CD4-positive, alpha-beta T cell (primary cell): ENCODE results near the gene CDYL. TPM values are rescaled to one million over a fixed set of nuclear protein-coding genes. Genes with fewer than 3 reads are reported as not detected.

Experiments used
- ATAC-seq: fragments of 200-7000 bp; cut with Tn5 transposase; one replicate; pipeline ENCODE4 v1.10.0; 2022; ENCODE audit warnings: mild to moderate bottlenecking; ENCODE audit not compliant: poor library complexity
- CTCF ChIA-PET: fragments of 350-600 bp; sonication (Branson Sonifier 250); formaldehyde crosslinking; loops from one replicate; lab custom pipeline; 2021; ENCODE audit warnings: antibody characterized with exemption, inconsistent platforms; lab: Charles Lee
- POLR2A ChIA-PET: fragments of 350-600 bp; sonication (Branson Sonifier 250); formaldehyde crosslinking; loops from one replicate; lab custom pipeline; 2021; ENCODE audit warnings: antibody characterized with exemption, inconsistent platforms; lab: Charles Lee
- DNase-seq, 14 experiments: peaks; one replicate each; pipeline ENCODE4 v3.0.0-alpha.2; 2013 to 2020; ENCODE audit warnings: mixed read lengths in 2 of 14
- H3K27ac ChIP-seq, 2 donors: one replicate each; pipeline versions ENCODE4 v1.5.1 to v1.7.0; 2013; ENCODE audit warnings: low read length in 2 of 2, low read depth in 1 of 2, mild to moderate bottlenecking in 1 of 2
- H3K27me3 ChIP-seq, 2 experiments: 1 replicate in 1 of 2; 2 replicates in 1 of 2; pipeline versions ENCODE4 v1.6.1 to v1.7.0; 2013; ENCODE audit warnings: low read length in 2 of 2, control low read depth in 1 of 2, mild to moderate bottlenecking in 1 of 2, moderate library complexity in 1 of 2; ENCODE audit not compliant: insufficient read depth in 2 of 2, control insufficient read depth in 1 of 2
- H3K36me3 ChIP-seq: one replicate; pipeline ENCODE4 v1.6.1; 2013; ENCODE audit warnings: low read length, control low read depth; ENCODE audit not compliant: insufficient read depth
- H3K4me1 ChIP-seq: one replicate; pipeline ENCODE4 v1.6.1; 2013; ENCODE audit warnings: low read length, control low read depth; ENCODE audit not compliant: insufficient read depth
- H3K4me3 ChIP-seq: one replicate; pipeline ENCODE4 v1.5.1; 2013; ENCODE audit warnings: mild to moderate bottlenecking, low read length, moderate library complexity
- H3K9me3 ChIP-seq, 2 experiments: 1 replicate in 1 of 2; 2 replicates in 1 of 2; pipeline versions ENCODE4 v1.6.1 to v1.7.0; 2013; ENCODE audit warnings: low read length in 2 of 2, mild to moderate bottlenecking in 2 of 2, control low read depth in 1 of 2, moderate library complexity in 1 of 2; ENCODE audit not compliant: control insufficient read depth in 1 of 2, insufficient read depth in 1 of 2
- H3K27ac Mint-ChIP-seq: one replicate; pipeline ENCODE4 v1.8.0; 2020; ENCODE audit warnings: mixed read lengths
- H3K27me3 Mint-ChIP-seq: one replicate; pipeline ENCODE4 v1.8.0; 2021; ENCODE audit warnings: mixed read lengths
- H3K36me3 Mint-ChIP-seq: one replicate; pipeline ENCODE4 v1.8.0; 2021; ENCODE audit warnings: low read depth, mixed read lengths
- H3K4me1 Mint-ChIP-seq: one replicate; pipeline ENCODE4 v1.8.0; 2021; ENCODE audit warnings: low read depth, mixed read lengths
- H3K4me3 Mint-ChIP-seq: one replicate; pipeline ENCODE4 v1.8.0; 2020; ENCODE audit warnings: mild to moderate bottlenecking, mixed read lengths
- H3K9me3 Mint-ChIP-seq: one replicate; pipeline ENCODE4 v1.8.0; 2020; ENCODE audit warnings: mixed read lengths
- intact Hi-C, 2 experiments: fragments of 100-400 bp; cut with DNase I in 1 of 2; cut with micrococcal nuclease in 1 of 2; formaldehyde crosslinking; loops; one replicate each; pipeline versions ENCODE4 v1.15.1 to v1.9.0; 2023 to 2025; cut with DNase I, micrococcal nuclease
- total RNA-seq, 174 experiments: library from RNA in 2 of 174; stranded (reverse) in 2 of 174; gene quantifications; one replicate each; pipeline ENCODE4 v1.2.3 and lab custom pipeline; 2021 to 2026
- TF ChIP-seq, protein P1 (sequence below): fragments of 200-600 bp; IDR thresholded peaks from one replicate; pipeline ENCODE4 v1.8.0; 2022; ENCODE audit warnings: antibody characterized with exemption, mild to moderate bottlenecking

The CDYL gene
- total RNA-seq, 2 experiments from 2014 or later, result 23.8 to 23.9 TPM

DNA sequence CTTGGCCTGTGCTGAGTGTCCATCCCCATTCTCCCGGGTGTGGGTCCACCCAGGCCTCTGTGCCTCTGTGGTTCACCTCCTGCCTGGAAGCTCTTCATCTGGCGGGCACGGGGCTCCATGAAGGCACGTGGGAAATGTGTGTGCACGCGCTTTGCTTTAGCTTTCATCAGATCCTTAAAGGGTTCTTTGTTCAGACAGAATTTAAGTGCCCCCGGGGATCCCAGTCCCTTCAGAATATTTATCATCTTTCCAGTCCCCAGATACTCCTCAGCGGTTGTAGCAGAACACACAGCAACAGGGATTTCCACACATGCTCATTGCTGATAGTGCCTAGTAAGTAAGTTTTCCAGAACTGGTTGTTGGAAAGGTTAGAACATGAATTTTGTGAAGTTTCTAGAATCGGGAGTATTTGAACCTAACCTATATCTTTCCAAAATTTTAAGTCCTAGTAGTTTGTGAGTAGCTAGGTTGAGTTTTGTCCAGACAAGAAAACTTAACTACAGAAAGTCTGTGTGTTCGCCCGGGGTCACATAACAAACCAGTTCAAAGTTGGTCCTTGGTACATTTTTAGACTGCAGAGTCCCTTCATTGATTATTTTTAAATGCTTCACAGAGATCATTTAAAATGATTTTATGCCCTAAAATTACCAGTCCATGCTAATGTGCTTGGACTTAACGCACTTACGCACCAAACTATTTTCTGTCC is 159.9 kb downstream of the CDYL start:
- Mint-ChIP-seq H3K27me3 (no peaks in the 10 kb centered on the region), H3K4me3 (no peak overlapping the region), H3K4me1 (peaks cover 57% of the 10 kb centered on the region), H3K9me3 (no peaks in the 10 kb centered on the region), H3K27ac (no peak overlapping the region), H3K36me3 (peaks cover 38% of the 10 kb centered on the region)
- POLR2A ChIA-PET, result no interaction called here
- no peak overlapping the region for H3K27ac ChIP-seq
- no peaks in the 10 kb centered on the region for H3K9me3 ChIP-seq
- H3K36me3 ChIP-seq, result peaks cover 6% of the 10 kb centered on the region
- no peak for DNase-seq
- no peaks in the 10 kb centered on the region for H3K27me3 ChIP-seq
- ATAC-seq, result no peak
- peaks cover 7% of the 10 kb centered on the region for H3K4me1 ChIP-seq
- no peak overlapping the region for H3K4me3 ChIP-seq
- TF ChIP-seq, protein P1, sequence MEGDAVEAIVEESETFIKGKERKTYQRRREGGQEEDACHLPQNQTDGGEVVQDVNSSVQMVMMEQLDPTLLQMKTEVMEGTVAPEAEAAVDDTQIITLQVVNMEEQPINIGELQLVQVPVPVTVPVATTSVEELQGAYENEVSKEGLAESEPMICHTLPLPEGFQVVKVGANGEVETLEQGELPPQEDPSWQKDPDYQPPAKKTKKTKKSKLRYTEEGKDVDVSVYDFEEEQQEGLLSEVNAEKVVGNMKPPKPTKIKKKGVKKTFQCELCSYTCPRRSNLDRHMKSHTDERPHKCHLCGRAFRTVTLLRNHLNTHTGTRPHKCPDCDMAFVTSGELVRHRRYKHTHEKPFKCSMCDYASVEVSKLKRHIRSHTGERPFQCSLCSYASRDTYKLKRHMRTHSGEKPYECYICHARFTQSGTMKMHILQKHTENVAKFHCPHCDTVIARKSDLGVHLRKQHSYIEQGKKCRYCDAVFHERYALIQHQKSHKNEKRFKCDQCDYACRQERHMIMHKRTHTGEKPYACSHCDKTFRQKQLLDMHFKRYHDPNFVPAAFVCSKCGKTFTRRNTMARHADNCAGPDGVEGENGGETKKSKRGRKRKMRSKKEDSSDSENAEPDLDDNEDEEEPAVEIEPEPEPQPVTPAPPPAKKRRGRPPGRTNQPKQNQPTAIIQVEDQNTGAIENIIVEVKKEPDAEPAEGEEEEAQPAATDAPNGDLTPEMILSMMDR, result no peak
- CTCF ChIA-PET, result no interaction called here
- intact Hi-C loops, result loop anchor here (5.0 kb wide), 2 partner anchors 779 to 1194 kb away; no protein-coding TSS in a partner anchor

DNA sequence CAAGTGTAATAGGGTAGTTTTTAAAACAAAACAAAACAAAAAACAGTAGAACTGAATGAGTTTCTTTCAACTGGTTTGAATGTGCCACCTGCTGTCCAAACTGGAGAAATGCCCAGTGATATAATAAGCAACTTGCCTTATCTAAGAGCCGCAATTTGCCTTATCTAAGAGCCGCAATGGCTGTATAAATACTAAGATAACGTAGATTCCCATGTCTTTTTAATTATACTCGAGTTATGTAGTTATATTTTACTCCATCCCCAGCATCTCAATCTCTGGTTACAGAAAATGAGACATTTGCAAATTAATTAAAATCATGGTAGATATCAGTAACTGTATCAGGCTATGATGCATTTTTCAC is 160.5 kb downstream of the CDYL start:
- intact Hi-C loops, result loop anchor here (5.0 kb wide), 2 partner anchors 779 to 1194 kb away; no protein-coding TSS in a partner anchor
- no peaks in the 10 kb centered on the region for H3K27me3 ChIP-seq
- ChIA-PET POLR2A (interaction anchor here (0.7 kb wide), 1 partner anchor 14 kb away, joined by 3 read pairs; no protein-coding TSS in a partner anchor), CTCF (no interaction called here)
- no peaks in the 10 kb centered on the region for H3K9me3 ChIP-seq
- peaks cover 7% of the 10 kb centered on the region for H3K4me1 ChIP-seq
- Mint-ChIP-seq H3K36me3 (peaks cover 36% of the 10 kb centered on the region), H3K27ac (no peak overlapping the region), H3K4me1 (peaks cover 55% of the 10 kb centered on the region), H3K27me3 (no peaks in the 10 kb centered on the region), H3K4me3 (no peak overlapping the region), H3K9me3 (no peaks in the 10 kb centered on the region)
- no peak overlapping the region for H3K4me3 ChIP-seq
- DNase-seq (peak in 3 of 14 experiments; percentile 25 to 45 (median 41)), ATAC-seq (no peak)
- H3K27ac ChIP-seq, result no peak overlapping the region
- TF ChIP-seq, protein P1, result peak; percentile 59
- peaks cover 6% of the 10 kb centered on the region for H3K36me3 ChIP-seq

DNA sequence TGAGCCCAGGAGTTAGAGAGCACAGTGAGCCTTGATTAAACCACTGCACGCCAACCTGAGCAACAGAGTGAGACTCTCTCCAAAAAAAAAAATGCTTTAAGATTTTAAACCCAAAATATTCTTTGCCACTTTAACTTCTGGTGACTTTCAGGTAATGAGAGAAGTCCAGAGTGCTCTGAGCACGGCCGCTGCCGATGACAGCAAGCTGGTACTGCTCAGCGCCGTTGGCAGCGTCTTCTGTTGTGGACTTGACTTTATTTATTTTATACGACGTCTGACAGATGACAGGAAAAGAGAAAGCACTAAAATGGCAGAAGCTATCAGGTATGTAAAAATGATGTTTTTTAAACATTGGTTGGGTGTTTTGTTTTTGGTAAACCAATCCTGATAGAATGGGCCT is 161.2 kb downstream of the CDYL start:
- no peak overlapping the region for H3K27ac Mint-ChIP-seq
- H3K36me3 ChIP-seq, result peaks cover 6% of the 10 kb centered on the region
- no peaks in the 10 kb centered on the region for H3K27me3 ChIP-seq
- peaks cover 59% of the 10 kb centered on the region for H3K4me1 Mint-ChIP-seq
- H3K4me3 Mint-ChIP-seq, result no peak overlapping the region
- H3K9me3 Mint-ChIP-seq, result no peaks in the 10 kb centered on the region
- H3K27me3 Mint-ChIP-seq, result no peaks in the 10 kb centered on the region
- intact Hi-C loops, result loop anchor here (5.0 kb wide), 2 partner anchors 780 to 1195 kb away; no protein-coding TSS in a partner anchor
- peaks cover 11% of the 10 kb centered on the region for H3K4me1 ChIP-seq
- no peak overlapping the region for H3K4me3 ChIP-seq
- TF ChIP-seq, protein P1, result no peak
- H3K36me3 Mint-ChIP-seq, result peaks cover 40% of the 10 kb centered on the region
- DNase-seq (no peak), ATAC-seq (no peak)
- no peaks in the 10 kb centered on the region for H3K9me3 ChIP-seq
- ChIA-PET CTCF (no interaction called here), POLR2A (interaction anchor here (0.7 kb wide), 1 partner anchor 13 kb away, joined by 3 read pairs; no protein-coding TSS in a partner anchor)
- H3K27ac ChIP-seq, result no peak overlapping the region
